ENCODE results near the gene SLC13A5. TPM values are rescaled to one million over a fixed set of nuclear protein-coding genes. Genes with fewer than 3 reads are reported as not detected.
"Not testable (repeated sequence)": the region's sequence is repeated elsewhere in the genome, so short reads cannot be mapped to it uniquely, and the experiment has no call there.

The SLC13A5 gene
- total RNA-seq, 1 experiment from 2014 or later, result not detected

GRCh38 chr17:6711081-6711674 is 2.0 kb downstream of the SLC13A5 start:
- no peak for DNase-seq (ENCODE audit: low read depth)

- no peak for DNase-seq (ENCODE audit: low read depth)
Measured at GRCh38 chr17:6710317-6710716, 2.9 kb downstream of the SLC13A5 start.

GRCh38 chr17:6708357-6708961 is 4.7 kb downstream of the SLC13A5 start:
- DNase-seq (ENCODE audit: low read depth), result no peak

DNA sequence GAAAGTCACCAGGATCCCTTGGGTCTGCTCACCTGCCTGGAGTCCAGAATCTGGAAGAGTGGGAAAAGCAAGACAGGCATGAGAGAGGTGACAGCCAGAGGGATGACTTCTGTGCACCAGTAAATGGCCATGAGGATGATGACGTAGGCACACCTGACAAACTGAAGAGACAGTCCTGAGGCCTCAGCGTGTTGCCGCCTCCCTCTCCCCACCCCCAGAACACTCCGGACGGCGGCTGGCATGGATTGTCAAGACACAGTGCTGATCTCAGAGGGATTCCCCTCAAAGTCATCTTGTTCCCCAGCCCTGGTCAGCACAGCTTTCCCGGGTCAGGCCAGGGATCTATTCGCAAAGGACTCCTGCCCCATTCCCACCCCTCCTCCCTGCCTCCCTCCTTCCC is 6.2 kb downstream of the SLC13A5 start:
- no peak for DNase-seq (ENCODE audit: low read depth)

- no peak for DNase-seq (ENCODE audit: low read depth)
Measured at GRCh38 chr17:6706499-6706898, 6.7 kb downstream of the SLC13A5 start.

- DNase-seq (ENCODE audit: low read depth), result no peak
Measured at GRCh38 chr17:6704470-6705052, 8.6 kb downstream of the SLC13A5 start.

GRCh38 chr17:6703751-6704150 is 9.4 kb downstream of the SLC13A5 start:
- no peak for DNase-seq (ENCODE audit: low read depth)

DNA sequence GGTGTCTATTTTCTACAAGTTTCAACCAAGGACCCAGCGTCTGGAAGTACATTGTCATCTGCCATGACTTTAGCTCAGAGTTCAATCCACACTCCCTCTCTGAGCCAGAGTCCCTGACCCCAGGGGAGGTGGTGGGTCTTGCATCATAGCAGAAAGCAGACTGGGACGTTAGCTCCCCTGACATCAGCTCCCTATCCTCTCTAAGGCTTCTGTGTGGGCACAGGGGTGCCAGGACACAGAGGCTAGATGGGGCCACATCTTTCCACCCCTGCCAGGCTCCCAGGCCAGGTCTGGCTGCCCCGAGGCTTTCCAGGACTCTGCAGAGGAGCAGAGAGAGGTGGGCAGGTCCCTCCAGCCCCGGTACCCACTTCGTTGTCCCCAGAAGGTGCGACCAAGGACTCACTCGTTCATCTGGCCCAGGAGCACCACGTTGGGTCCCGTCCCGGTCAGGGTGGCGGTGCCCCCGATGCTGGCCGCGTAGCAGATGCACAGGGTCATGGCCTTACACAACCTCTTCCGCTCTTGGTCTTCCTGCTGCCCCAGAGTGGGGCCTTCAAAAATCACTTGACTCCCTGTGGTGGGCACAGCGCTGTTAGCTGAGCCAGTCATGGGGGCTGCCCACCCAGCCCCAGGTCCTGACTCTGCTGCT is 10.5 kb downstream of the SLC13A5 start:
- DNase-seq (ENCODE audit: low read depth), result no peak

DNA sequence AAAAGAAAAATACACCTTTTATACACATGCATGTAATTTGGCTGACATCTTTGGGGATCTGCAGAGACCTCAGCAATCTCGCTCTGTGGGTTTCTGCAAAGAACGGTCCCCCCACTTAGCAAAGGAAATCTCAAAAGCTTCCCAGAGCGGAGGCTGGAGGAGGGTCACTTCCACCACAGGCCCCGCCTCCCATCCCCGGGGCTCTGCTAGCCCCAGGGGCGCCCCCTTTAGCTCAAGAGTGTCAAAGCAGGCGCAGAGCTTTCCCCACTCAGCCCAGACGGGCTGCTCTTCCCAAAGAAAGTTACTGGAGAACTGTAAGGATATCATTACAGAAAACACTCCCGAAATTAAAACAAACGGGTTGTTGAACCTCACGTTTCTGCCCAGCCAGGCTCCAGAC is 11.4 kb downstream of the SLC13A5 start:
- peak; percentile 22 for DNase-seq (ENCODE audit: low read depth)

DNA sequence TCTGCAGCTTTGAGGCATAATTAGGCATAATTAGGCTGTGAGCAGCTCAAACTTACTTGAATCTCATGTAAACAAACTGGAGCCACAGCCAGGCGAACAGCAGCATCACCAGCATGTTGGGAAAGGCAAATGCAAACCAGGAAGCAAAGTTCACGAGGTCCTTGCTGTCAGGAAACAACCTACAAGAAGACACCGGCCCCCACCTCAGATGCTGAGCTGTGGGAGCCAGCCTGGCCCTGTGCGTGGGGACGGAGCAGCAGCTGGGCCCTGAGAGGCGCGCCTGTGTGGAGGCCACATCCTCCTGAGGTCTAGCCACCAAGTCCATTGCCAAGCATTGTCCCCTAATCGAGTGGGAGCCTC is 12.2 kb downstream of the SLC13A5 start:
- DNase-seq (ENCODE audit: low read depth), result no peak

DNA sequence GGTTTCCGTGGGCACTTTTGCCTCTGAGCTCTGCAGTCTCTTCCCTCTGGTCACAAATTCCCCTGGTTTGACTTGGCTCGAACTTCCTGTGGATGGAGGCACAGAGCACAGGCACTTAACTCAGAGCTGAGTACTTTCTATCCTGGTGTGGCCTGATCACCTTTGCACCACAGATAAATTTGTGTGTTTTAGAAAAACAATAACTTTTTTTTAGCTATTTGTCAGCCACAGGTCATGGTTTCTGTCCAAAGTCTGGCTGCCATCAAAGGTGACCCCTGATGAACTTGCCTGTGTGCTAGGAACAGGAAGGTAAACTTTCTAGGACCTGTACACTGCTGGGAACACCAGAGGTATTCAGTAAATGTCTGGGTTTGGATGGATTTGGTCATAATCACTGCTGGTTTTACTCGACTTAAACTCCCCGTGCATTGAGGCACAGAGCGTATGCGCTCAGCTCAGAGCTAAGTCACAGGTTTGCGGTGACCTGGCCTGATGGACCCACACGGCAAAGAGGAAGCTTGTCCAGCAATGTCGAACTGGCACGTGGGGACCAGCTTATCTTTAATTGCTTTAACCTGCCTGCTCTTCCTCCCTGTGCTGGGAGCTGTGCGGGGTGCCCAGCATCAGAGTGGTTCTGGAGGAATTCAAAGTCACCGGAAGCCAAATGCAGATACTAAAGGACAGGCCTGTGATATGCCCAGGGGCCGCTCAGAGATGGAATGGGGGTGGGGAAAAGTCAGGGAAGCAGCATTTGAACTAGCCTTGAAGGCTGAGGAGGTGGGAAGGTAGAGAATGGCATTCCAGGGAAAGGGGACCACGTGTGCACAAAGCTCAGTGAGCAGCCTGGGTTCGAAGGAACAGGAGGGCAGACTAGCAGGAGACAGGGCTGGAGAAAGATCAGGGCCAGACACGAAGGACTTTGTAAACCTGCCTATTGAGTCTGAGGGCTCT is 12.9 kb downstream of the SLC13A5 start:
- no peak for DNase-seq (ENCODE audit: low read depth)

DNA sequence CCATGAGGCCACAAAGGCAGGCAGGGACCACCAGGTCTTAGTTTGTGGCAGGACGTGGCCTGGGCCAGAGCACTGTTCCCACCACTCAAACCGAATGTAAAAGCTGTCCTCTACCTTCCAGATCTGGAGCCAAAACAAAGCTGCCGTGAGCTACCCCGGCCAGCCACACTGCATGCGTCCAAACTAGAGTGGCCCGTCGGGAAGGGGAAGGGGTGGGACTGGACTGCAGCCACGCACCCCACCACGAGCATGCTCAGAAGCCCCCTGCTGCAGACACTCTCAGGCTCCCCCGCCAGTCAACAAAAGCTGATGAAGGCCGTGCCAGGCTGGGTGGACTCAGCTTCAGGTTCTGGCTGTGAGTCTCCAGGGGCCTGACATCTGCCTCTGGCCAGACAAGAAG is 15.2 kb downstream of the SLC13A5 start:
- no peak for DNase-seq (ENCODE audit: low read depth)

GRCh38 chr17:6696906-6697305 is 16.3 kb downstream of the SLC13A5 start:
- no peak for DNase-seq (ENCODE audit: low read depth)

- no peak for DNase-seq (ENCODE audit: low read depth)
Measured at GRCh38 chr17:6695565-6695964, 17.6 kb downstream of the SLC13A5 start.

DNA sequence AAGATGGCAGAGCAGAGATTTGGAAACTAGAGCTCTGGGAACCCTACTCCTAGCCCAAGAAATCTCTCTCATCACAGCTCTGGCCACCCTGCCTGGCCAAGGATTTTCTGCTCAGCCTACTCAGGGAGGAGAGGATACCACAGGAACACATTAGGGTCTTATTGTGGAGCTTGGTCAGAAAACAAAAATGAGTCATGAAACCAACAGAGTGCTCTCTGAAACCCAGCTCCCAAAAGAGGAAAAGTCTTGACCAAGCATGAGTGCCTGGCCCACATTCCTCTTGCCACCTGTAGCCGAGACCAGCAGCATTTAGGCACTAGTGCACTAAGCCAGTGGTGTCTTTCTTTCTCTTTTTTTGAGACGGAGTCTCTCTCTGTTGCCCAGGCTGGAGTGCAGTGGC is 18.1 kb downstream of the SLC13A5 start:
- no peak for DNase-seq (ENCODE audit: low read depth)

- not testable (repeated sequence) for DNase-seq (ENCODE audit: low read depth)
Measured at GRCh38 chr17:6691958-6692357, 21.2 kb downstream of the SLC13A5 start.

- DNase-seq (ENCODE audit: low read depth), result no peak
Measured at GRCh38 chr17:6691546-6691945, 21.6 kb downstream of the SLC13A5 start.

DNA sequence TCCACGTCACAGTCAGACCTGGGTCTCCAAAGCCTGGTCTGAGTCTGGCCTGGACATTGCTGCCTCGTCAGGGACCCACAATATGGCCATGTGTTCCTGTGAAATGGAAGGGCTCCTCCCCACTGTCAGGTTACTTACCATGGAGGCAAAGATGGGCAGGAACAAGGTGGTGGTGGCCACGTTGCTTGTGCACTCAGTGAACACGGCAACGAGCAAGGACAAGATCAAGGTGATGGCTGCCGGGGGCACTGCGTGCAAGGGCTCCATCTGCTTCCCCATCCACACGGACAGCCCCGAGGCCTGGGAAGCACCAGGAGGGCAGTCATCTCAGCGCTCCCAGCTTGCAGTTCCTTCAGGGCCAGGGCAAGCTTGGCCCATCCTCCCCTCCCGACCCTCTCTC is 22.5 kb downstream of the SLC13A5 start:
- no peak for DNase-seq (ENCODE audit: low read depth)

DNA sequence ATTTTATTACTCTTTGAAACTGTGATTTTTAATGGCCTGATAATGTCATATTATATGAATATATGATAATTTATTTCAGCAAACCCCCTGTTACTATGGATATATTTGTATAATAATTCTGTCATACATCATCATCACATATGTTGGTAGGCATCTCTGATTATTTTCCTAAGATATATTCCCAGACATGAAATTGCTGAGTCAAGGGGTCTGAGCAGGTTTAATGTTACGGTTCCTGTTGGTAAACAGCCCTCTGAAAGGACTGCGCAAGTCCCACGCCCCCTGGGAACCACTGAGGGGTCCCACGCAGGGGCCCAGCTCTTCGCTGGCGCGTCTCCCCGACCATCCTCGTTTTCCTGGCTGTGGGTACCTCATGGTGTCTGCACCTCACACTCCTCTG is 24.2 kb downstream of the SLC13A5 start:
- no peak for DNase-seq (ENCODE audit: low read depth)

- no peak for DNase-seq (ENCODE audit: low read depth)
Measured at GRCh38 chr17:6686026-6686425, 27.1 kb downstream of the SLC13A5 start.

GRCh38 chr17:6684881-6685767 is 28.0 kb downstream of the SLC13A5 start:
- DNase-seq (ENCODE audit: low read depth), result no peak
